Measurements from ENCODE around the gene LRRC25.

LRRC25 gene

GRCh38 chr19:18397242-18398202, at the start of gene LRRC25:
TSS of gene LRRC25 (minus strand) at chr19:18397622. CDS start at chr19:18396963, 659 bp downstream.
- TF ChIP-seq CTCF (IDR thresholded peaks at IDR 0.05; ENCODE audit: low read depth, low read length) = no peak
- no peak for DNase-seq (ENCODE audit: low read depth in 2 of 2)
- no peak within 1 kb of the TSS for H3K4me3 ChIP-seq (replicated peaks in 1 of 2; ENCODE audit: low read depth in 2 of 2, low read length in 2 of 2)

GRCh38 chr19:18446811-18447359, 49.5 kb upstream of the LRRC25 start:
- DNase-seq (ENCODE audit: low read depth in 2 of 2) = no peak
- H3K4me3 ChIP-seq (replicated peaks in 1 of 2; ENCODE audit: low read depth in 2 of 2, low read length in 2 of 2) = no peak overlapping the region
- no peak for TF ChIP-seq CTCF (IDR thresholded peaks at IDR 0.05; ENCODE audit: low read depth, low read length)

- no peak for TF ChIP-seq CTCF (IDR thresholded peaks at IDR 0.05; ENCODE audit: low read depth, low read length)
- DNase-seq (ENCODE audit: low read depth in 2 of 2) = no peak
- H3K4me3 ChIP-seq (replicated peaks in 1 of 2; ENCODE audit: low read depth in 2 of 2, low read length in 2 of 2) = no peak overlapping the region
These were observed 48.9 kb upstream of the LRRC25 start for GRCh38 chr19:18446145-18446810.

- no peak for DNase-seq (ENCODE audit: low read depth in 2 of 2)
- no peak for TF ChIP-seq CTCF (IDR thresholded peaks at IDR 0.05; ENCODE audit: low read depth, low read length)
- H3K4me3 ChIP-seq (replicated peaks in 1 of 2; ENCODE audit: low read depth in 2 of 2, low read length in 2 of 2) = no peak overlapping the region
These were observed 48.0 kb upstream of the LRRC25 start for GRCh38 chr19:18445262-18445948.

- no peak overlapping the region for H3K4me3 ChIP-seq (replicated peaks in 1 of 2; ENCODE audit: low read depth in 2 of 2, low read length in 2 of 2)
- no peak for DNase-seq (ENCODE audit: low read depth in 2 of 2)
- TF ChIP-seq CTCF (IDR thresholded peaks at IDR 0.05; ENCODE audit: low read depth, low read length) = no peak
These were observed 47.1 kb upstream of the LRRC25 start for GRCh38 chr19:18444513-18444912.

GRCh38 chr19:18443831-18444230, 46.4 kb upstream of the LRRC25 start:
- DNase-seq (ENCODE audit: low read depth in 2 of 2) = no peak
- TF ChIP-seq CTCF (IDR thresholded peaks at IDR 0.05; ENCODE audit: low read depth, low read length) = no peak
- no peak overlapping the region for H3K4me3 ChIP-seq (replicated peaks in 1 of 2; ENCODE audit: low read depth in 2 of 2, low read length in 2 of 2)

Measured in cardiac fibroblast (primary cell).